Sigmoid colon (tissue), 7 donors: Measurements from ENCODE around the gene ACOXL. TPM values are rescaled to one million over a fixed set of nuclear protein-coding genes. Genes with fewer than 3 reads are reported as not detected.

Experiments used
- DNase-seq: peaks from one replicate; pipeline ENCODE4 v3.0.0-alpha.2; 2019
- H3K27ac ChIP-seq, 4 donors: fragments of 200-600 bp; sonication (generic); one replicate each; pipeline ENCODE4 v1.5.1; 2016 to 2019; ENCODE audit warnings: mild to moderate bottlenecking in 1 of 4
- H3K27me3 ChIP-seq, 3 donors: fragments of 200-600 bp; sonication (generic); one replicate each; pipeline ENCODE4 v1.5.1; 2019; ENCODE audit warnings: mild to moderate bottlenecking in 1 of 3
- H3K36me3 ChIP-seq, 4 donors: fragments of 200-600 bp; sonication (generic); one replicate each; pipeline ENCODE4 v1.5.1; 2016 to 2019
- H3K4me1 ChIP-seq, 4 donors: fragments of 200-600 bp; sonication (generic); one replicate each; pipeline ENCODE4 v1.5.1; 2017 to 2019
- H3K4me3 ChIP-seq, 4 donors: fragments of 200-600 bp; sonication (generic); one replicate each; pipeline ENCODE4 v1.5.1; 2017 to 2019; ENCODE audit warnings: mild to moderate bottlenecking in 2 of 4, moderate library complexity in 1 of 4
- H3K9me3 ChIP-seq, 4 donors: fragments of 200-600 bp in 3 of 4; sonication (generic) in 3 of 4; one replicate each; pipeline versions ENCODE4 v1.5.1 to v1.6.1; 2013 to 2019
- CTCF ChIP-seq, 4 experiments: fragments of 450-650 bp in 3 of 4; fragments of 200-600 bp in 1 of 4; IDR thresholded peaks; one replicate each; pipeline ENCODE4 v1.5.1; 2016 to 2019; ENCODE audit warnings: antibody characterized with exemption in 4 of 4, mild to moderate bottlenecking in 3 of 4, moderate library complexity in 2 of 4
- EP300 ChIP-seq, 4 donors: sonication (generic); formaldehyde crosslinking; IDR thresholded peaks; one replicate each; pipeline ENCODE4 v1.6.1; 2017; ENCODE audit warnings: antibody characterized with exemption in 4 of 4
- POLR2A ChIP-seq, 2 donors: fragments of 450-650 bp; IDR thresholded peaks; one replicate each; pipeline ENCODE4 v1.6.1; 2016; ENCODE audit warnings: antibody characterized with exemption in 2 of 2, mild to moderate bottlenecking in 2 of 2, moderate library complexity in 2 of 2
- POLR2AphosphoS5 ChIP-seq, 4 donors: sonication (generic); formaldehyde crosslinking; IDR thresholded peaks; one replicate each; pipeline ENCODE4 v1.6.1; 2017; ENCODE audit warnings: antibody characterized with exemption in 4 of 4
- WGBS, 2 donors: extraction: QIAGEN DNeasy Blood & Tissue Kit; methylation state at CpG; one replicate each; pipeline ENCODE4 v1.1.7; 2013; 5-methylcytosine and 5-hydroxymethylcytosine counted together
- intact Hi-C: fragments of 100-400 bp; cut with DNase I; formaldehyde crosslinking; loops from one replicate; pipeline ENCODE4 v1.15.1; 2023
- polyA plus RNA-seq, 3 donors: library from polyadenylated mRNA; stranded (reverse); fragments of 200-250 nt; gene quantifications; one replicate each; pipeline ENCODE4 v1.2.3, GENCODE V29; 2013
- total RNA-seq, 4 donors: library from RNA; depleted of rRNA; stranded (reverse); fragments of >200 nt; gene quantifications; one replicate each; pipeline ENCODE4 v1.1.0, GENCODE V29; 2016
- donor health status: healthy with polysubstance abuse.
- donor health status: Bipolar disorder and iron deficiency.
- donor health status: healthy.

The ACOXL gene
- total and polyA plus RNA-seq, 7 donors, result 0.45 TPM; not detected in 6

- Histone ChIP-seq H3K9me3 (no peaks in the 10 kb centered on the region), H3K4me1 (no peaks in the 10 kb centered on the region), H3K4me3 (no peak overlapping the region), H3K27ac (no peak overlapping the region), H3K27me3 (no peaks in the 10 kb centered on the region), H3K36me3 (no peaks in the 10 kb centered on the region)
- no peak for TF ChIP-seq CTCF (IDR thresholded peaks at IDR 0.05)
- no peak for TF ChIP-seq POLR2AphosphoS5 (IDR thresholded peaks at IDR 0.05)
- TF ChIP-seq EP300 (IDR thresholded peaks at IDR 0.05), result no peak
- no peak for TF ChIP-seq POLR2A (IDR thresholded peaks at IDR 0.05)
- 32 to 71% methylated on average over 12 of the region's 12 CpGs for WGBS, 2 donors
- intact Hi-C loops, result no loop called here
- no peak for DNase-seq
These were observed 407.4 kb downstream of the ACOXL start for GRCh38 chr2:111139637-111140317.

GRCh38 chr2:111140815-111141214 lies 408.4 kb downstream of the ACOXL start:
- no peak overlapping the region for H3K27ac ChIP-seq
- no peak for TF ChIP-seq CTCF (IDR thresholded peaks at IDR 0.05)
- TF ChIP-seq POLR2AphosphoS5 (IDR thresholded peaks at IDR 0.05), result no peak
- TF ChIP-seq EP300 (IDR thresholded peaks at IDR 0.05), result no peak
- no peak for TF ChIP-seq POLR2A (IDR thresholded peaks at IDR 0.05)
- no peaks in the 10 kb centered on the region for H3K9me3 ChIP-seq
- no peaks in the 10 kb centered on the region for H3K36me3 ChIP-seq
- intact Hi-C loops, result no loop called here
- H3K4me1 ChIP-seq, result no peaks in the 10 kb centered on the region
- DNase-seq, result no peak
- 92 to 97% methylated on average over 4 of the region's 4 CpGs for WGBS, 2 donors
- H3K27me3 ChIP-seq, result no peaks in the 10 kb centered on the region
- no peak overlapping the region for H3K4me3 ChIP-seq

DNA sequence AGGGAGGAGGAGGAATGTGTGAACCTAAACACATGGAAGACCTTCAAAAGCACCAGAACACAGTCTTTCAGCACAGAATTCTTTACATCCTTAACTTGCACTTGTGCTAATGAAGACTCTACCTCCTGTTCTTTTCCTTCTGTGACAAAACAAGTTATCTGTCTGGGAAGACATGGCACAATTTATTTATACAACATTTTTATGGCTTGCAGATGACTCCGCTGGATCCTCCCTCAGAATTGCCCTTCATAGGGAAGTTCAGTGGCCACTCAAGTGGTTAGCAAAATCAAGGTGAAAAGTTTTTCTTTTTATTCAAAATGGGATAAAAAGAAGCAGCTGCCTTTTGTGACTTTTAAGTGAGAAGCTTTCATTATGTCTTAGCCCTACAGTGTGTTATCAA lies 409.7 kb downstream of the ACOXL start:
- intact Hi-C loops, result no loop called here
- 37 to 84% methylated on average over 1 of the region's 1 CpG for WGBS, 2 donors
- Histone ChIP-seq H3K4me1 (no peaks in the 10 kb centered on the region), H3K36me3 (no peaks in the 10 kb centered on the region), H3K9me3 (no peaks in the 10 kb centered on the region), H3K27me3 (no peaks in the 10 kb centered on the region), H3K4me3 (no peak overlapping the region), H3K27ac (no peak overlapping the region)
- TF ChIP-seq POLR2AphosphoS5 (IDR thresholded peaks at IDR 0.05) (no peak), CTCF (IDR thresholded peaks at IDR 0.05) (no peak), POLR2A (IDR thresholded peaks at IDR 0.05) (no peak), EP300 (IDR thresholded peaks at IDR 0.05) (no peak)
- DNase-seq, result no peak

DNA sequence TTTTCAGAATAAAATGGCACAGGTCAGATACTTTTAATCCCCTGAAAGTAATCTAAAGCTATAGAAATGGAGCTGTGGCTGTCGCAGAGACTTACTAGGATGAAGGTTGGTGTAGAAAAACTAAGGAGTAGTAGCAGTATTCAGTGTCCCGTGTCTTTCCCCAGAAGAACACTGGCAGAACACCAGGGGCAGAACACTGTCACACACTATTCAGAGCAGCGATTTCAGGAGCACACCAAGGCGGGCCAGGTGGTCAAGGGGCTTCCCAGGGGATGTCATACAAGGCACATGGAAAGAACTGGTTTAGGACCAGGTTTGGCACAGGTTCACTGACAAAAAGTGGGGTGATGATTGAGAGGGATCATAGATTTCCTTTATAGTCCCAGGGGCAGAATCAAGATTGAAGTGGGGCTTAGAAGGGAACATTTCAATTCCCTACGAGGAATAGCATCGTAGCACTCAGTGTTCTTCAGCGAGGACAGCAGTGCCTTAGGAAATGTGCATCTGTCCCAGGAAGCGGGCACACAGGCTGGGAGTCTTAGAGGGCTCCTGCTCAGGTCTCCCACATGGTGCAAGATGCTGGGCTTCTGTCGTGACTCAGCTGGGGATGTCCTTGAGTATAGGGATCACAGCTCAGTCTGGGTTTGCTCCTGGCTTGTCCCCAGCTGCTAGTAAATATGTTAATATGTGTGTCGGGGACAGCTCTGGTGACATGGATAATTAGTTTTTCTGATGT lies 410.9 kb downstream of the ACOXL start:
- H3K4me1 ChIP-seq, result no peaks in the 10 kb centered on the region
- TF ChIP-seq POLR2AphosphoS5 (IDR thresholded peaks at IDR 0.05) (no peak), POLR2A (IDR thresholded peaks at IDR 0.05) (no peak), CTCF (IDR thresholded peaks at IDR 0.05) (no peak), EP300 (IDR thresholded peaks at IDR 0.05) (no peak)
- H3K27ac ChIP-seq, result no peak overlapping the region
- DNase-seq, result no peak
- intact Hi-C loops, result no loop called here
- no peaks in the 10 kb centered on the region for H3K9me3 ChIP-seq
- no peaks in the 10 kb centered on the region for H3K27me3 ChIP-seq
- no peak overlapping the region for H3K4me3 ChIP-seq
- 94 to 95% methylated on average over 10 of the region's 10 CpGs for WGBS, 2 donors
- no peaks in the 10 kb centered on the region for H3K36me3 ChIP-seq
